ENCODE data around the gene NKX1-2.

The NKX1-2 gene

GRCh38 chr10:124476043-124476725, 26.3 kb upstream of the NKX1-2 start:
- FAIRE-seq (no peak), DNase-seq (ENCODE audit: low spot score) (no peak)

- DNase-seq (ENCODE audit: low spot score): no peak
- FAIRE-seq: no peak
Observed at GRCh38 chr10:124474514-124475070, 24.8 kb upstream of the NKX1-2 start.

- no peak for DNase-seq (ENCODE audit: low spot score)
- no peak for FAIRE-seq
Observed at GRCh38 chr10:124473070-124473469, 23.2 kb upstream of the NKX1-2 start.

GRCh38 chr10:124472071-124472470, 22.2 kb upstream of the NKX1-2 start:
- FAIRE-seq: no peak
- DNase-seq (ENCODE audit: low spot score): no peak

GRCh38 chr10:124470544-124471434, 21.0 kb upstream of the NKX1-2 start:
- DNase-seq (ENCODE audit: low spot score): no peak
- peak; percentile 5 for FAIRE-seq

GRCh38 chr10:124469956-124470484, 20.2 kb upstream of the NKX1-2 start:
- FAIRE-seq (no peak), DNase-seq (ENCODE audit: low spot score) (no peak)

- no peak for DNase-seq (ENCODE audit: low spot score)
- no peak for FAIRE-seq
Observed at GRCh38 chr10:124468624-124469023, 18.8 kb upstream of the NKX1-2 start.

GRCh38 chr10:124467165-124467564, 17.3 kb upstream of the NKX1-2 start:
- FAIRE-seq (no peak), DNase-seq (ENCODE audit: low spot score) (no peak)

GRCh38 chr10:124465777-124466488, 16.1 kb upstream of the NKX1-2 start:
- FAIRE-seq: no peak

GRCh38 chr10:124465003-124465776, 15.4 kb upstream of the NKX1-2 start:
- DNase-seq (ENCODE audit: low spot score): no peak
- FAIRE-seq: no peak

More at GRCh38 chr10:124465777-124466488, 16.1 kb upstream of the NKX1-2 start:
- DNase-seq (ENCODE audit: low spot score): no peak

- DNase-seq (ENCODE audit: low spot score) (no peak), FAIRE-seq (no peak)
Observed at GRCh38 chr10:124464028-124464965, 14.5 kb upstream of the NKX1-2 start.

- no peak for FAIRE-seq
- DNase-seq (ENCODE audit: low spot score): no peak
Observed at GRCh38 chr10:124462348-124462695, 12.5 kb upstream of the NKX1-2 start.

GRCh38 chr10:124461642-124462347, 12.0 kb upstream of the NKX1-2 start, which contains the start of gene LHPP:
LHPP (plus strand) TSS chr10:124461823; CDS start chr10:124461863, 40 bp downstream.
- DNase-seq (ENCODE audit: low spot score) (peak; percentile 90), FAIRE-seq (no peak)

- no peak for FAIRE-seq
Observed at GRCh38 chr10:124460144-124460543, 10.3 kb upstream of the NKX1-2 start.

GRCh38 chr10:124459395-124459794, 9.6 kb upstream of the NKX1-2 start:
- FAIRE-seq (no peak), DNase-seq (ENCODE audit: low spot score) (no peak)

More at GRCh38 chr10:124460144-124460543, 10.3 kb upstream of the NKX1-2 start:
- DNase-seq (ENCODE audit: low spot score): no peak

GRCh38 chr10:124458889-124459288, 9.1 kb upstream of the NKX1-2 start:
- DNase-seq (ENCODE audit: low spot score): no peak
- no peak for FAIRE-seq

- no peak for FAIRE-seq
- DNase-seq (ENCODE audit: low spot score): no peak
Observed at GRCh38 chr10:124458473-124458872, 8.6 kb upstream of the NKX1-2 start.

GRCh38 chr10:124455441-124455840, 5.6 kb upstream of the NKX1-2 start:
- DNase-seq (ENCODE audit: low spot score) (no peak), FAIRE-seq (no peak)

All from urothelium cell line (cell line).